Measurements from ENCODE around the gene AHNAK2.
"Not testable (repeated sequence)": the region's sequence is repeated elsewhere in the genome, so short reads cannot be mapped to it uniquely, and the experiment has no call there.

Gene AHNAK2

GRCh38 chr14:104900639-104901512, 77.3 kb downstream of the AHNAK2 start:
- DNase-seq (ENCODE audit: low read depth in 2 of 3, low spot score in 2 of 3), result no peak

GRCh38 chr14:104899781-104900180, 78.4 kb downstream of the AHNAK2 start:
- no peak for DNase-seq (ENCODE audit: low read depth in 2 of 3, low spot score in 2 of 3)

GRCh38 chr14:104898870-104899510, 79.2 kb downstream of the AHNAK2 start:
- no peak for DNase-seq (ENCODE audit: low read depth in 2 of 3, low spot score in 2 of 3)

- no peak for DNase-seq (ENCODE audit: low read depth in 2 of 3, low spot score in 2 of 3)
These were observed 80.0 kb downstream of the AHNAK2 start for GRCh38 chr14:104898195-104898558.

GRCh38 chr14:104897330-104898194, 80.6 kb downstream of the AHNAK2 start:
- DNase-seq (ENCODE audit: low read depth in 2 of 3, low spot score in 2 of 3), result no peak

- no peak for DNase-seq (ENCODE audit: low read depth in 2 of 3, low spot score in 2 of 3)
These were observed 82.2 kb downstream of the AHNAK2 start for GRCh38 chr14:104895786-104896661.

- no peak for DNase-seq (ENCODE audit: low read depth in 2 of 3, low spot score in 2 of 3)
These were observed 82.9 kb downstream of the AHNAK2 start for GRCh38 chr14:104895207-104895785.

GRCh38 chr14:104894331-104895206, 83.6 kb downstream of the AHNAK2 start:
- no peak for DNase-seq (ENCODE audit: low read depth in 2 of 3, low spot score in 2 of 3)

GRCh38 chr14:104893435-104894207, 84.6 kb downstream of the AHNAK2 start:
- DNase-seq (ENCODE audit: low read depth in 2 of 3, low spot score in 2 of 3), result no peak

GRCh38 chr14:104892531-104893434, 85.4 kb downstream of the AHNAK2 start:
- DNase-seq (ENCODE audit: low read depth in 2 of 3, low spot score in 2 of 3), result no peak

GRCh38 chr14:104891664-104892530, 86.3 kb downstream of the AHNAK2 start:
- DNase-seq (ENCODE audit: low read depth in 2 of 3, low spot score in 2 of 3), result no peak

- DNase-seq (ENCODE audit: low read depth in 2 of 3, low spot score in 2 of 3), result no peak
These were observed 87.0 kb downstream of the AHNAK2 start for GRCh38 chr14:104891121-104891551.

GRCh38 chr14:104890292-104890691, 87.9 kb downstream of the AHNAK2 start:
- DNase-seq (ENCODE audit: low read depth in 2 of 3, low spot score in 2 of 3), result not testable (repeated sequence)

GRCh38 chr14:104889375-104889757, 88.8 kb downstream of the AHNAK2 start:
- no peak for DNase-seq (ENCODE audit: low read depth in 2 of 3, low spot score in 2 of 3)

GRCh38 chr14:104888489-104889374, 89.4 kb downstream of the AHNAK2 start:
- no peak for DNase-seq (ENCODE audit: low read depth in 2 of 3, low spot score in 2 of 3)

All from activated CD8-positive, alpha-beta memory T cell treated with anti-CD3 and anti-CD28 coated beads for 48 hours (primary cell).